Measurements from ENCODE around the gene LPXN.

Gene LPXN

GRCh38 chr11:58524232-58525036 is 51.2 kb downstream of the LPXN start:
- DNase-seq (ENCODE audit: low read depth) = no peak

GRCh38 chr11:58513747-58514367 is 61.8 kb downstream of the LPXN start:
- no peak for DNase-seq (ENCODE audit: low read depth)

GRCh38 chr11:58511636-58512035 is 64.0 kb downstream of the LPXN start:
- no peak for DNase-seq (ENCODE audit: low read depth)

- no peak for DNase-seq (ENCODE audit: low read depth)
These were observed 65.9 kb downstream of the LPXN start for GRCh38 chr11:58509748-58510147.

GRCh38 chr11:58508814-58509213 is 66.8 kb downstream of the LPXN start:
- DNase-seq (ENCODE audit: low read depth) = no peak

- no peak for DNase-seq (ENCODE audit: low read depth)
These were observed 67.7 kb downstream of the LPXN start, which contains the start of gene OR5B21 for GRCh38 chr11:58508005-58508404. TSS of gene OR5B21 (minus strand) at chr11:58508105. CDS start at chr11:58508105, 0 bp downstream.

GRCh38 chr11:58507355-58507754 is 68.3 kb downstream of the LPXN start:
- no peak for DNase-seq (ENCODE audit: low read depth)

- no peak for DNase-seq (ENCODE audit: low read depth)
These were observed 68.7 kb downstream of the LPXN start for GRCh38 chr11:58506935-58507334.

GRCh38 chr11:58505849-58506248 is 69.8 kb downstream of the LPXN start:
- no peak for DNase-seq (ENCODE audit: low read depth)

GRCh38 chr11:58504232-58504631 is 71.4 kb downstream of the LPXN start:
- DNase-seq (ENCODE audit: low read depth) = no peak

GRCh38 chr11:58503361-58503856 is 72.2 kb downstream of the LPXN start:
- no peak for DNase-seq (ENCODE audit: low read depth)

GRCh38 chr11:58502004-58502403 is 73.7 kb downstream of the LPXN start:
- DNase-seq (ENCODE audit: low read depth) = no peak

- no peak for DNase-seq (ENCODE audit: low read depth)
These were observed 77.2 kb downstream of the LPXN start for GRCh38 chr11:58498464-58498863.

GRCh38 chr11:58497951-58498350 is 77.7 kb downstream of the LPXN start:
- no peak for DNase-seq (ENCODE audit: low read depth)

GRCh38 chr11:58495906-58496305 is 79.8 kb downstream of the LPXN start:
- DNase-seq (ENCODE audit: low read depth) = no peak

GRCh38 chr11:58494101-58494500 is 81.6 kb downstream of the LPXN start:
- no peak for DNase-seq (ENCODE audit: low read depth)

- no peak for DNase-seq (ENCODE audit: low read depth)
These were observed 82.0 kb downstream of the LPXN start for GRCh38 chr11:58493676-58494075.

- DNase-seq (ENCODE audit: low read depth) = no peak
These were observed 84.8 kb downstream of the LPXN start for GRCh38 chr11:58490827-58491226.

- DNase-seq (ENCODE audit: low read depth) = no peak
These were observed 88.5 kb downstream of the LPXN start for GRCh38 chr11:58487170-58487569.

GRCh38 chr11:58485961-58486360 is 89.7 kb downstream of the LPXN start:
- DNase-seq (ENCODE audit: low read depth) = no peak

All from stimulated activated CD8-positive, alpha-beta memory T cell treated with anti-CD3 and anti-CD28 coated beads, Interleukin-15, amount 100 ng/mL, for 1 hour (primary cell).